CD4-positive, alpha-beta T cell treated with Interferon gamma for 1 hour (primary cell): ENCODE results near the gene ADAMTS2.

ENCODE experiments used
- DNase-seq: peaks from one replicate; pipeline ENCODE4 v3.0.0-alpha.2; 2020

Gene ADAMTS2

DNA sequence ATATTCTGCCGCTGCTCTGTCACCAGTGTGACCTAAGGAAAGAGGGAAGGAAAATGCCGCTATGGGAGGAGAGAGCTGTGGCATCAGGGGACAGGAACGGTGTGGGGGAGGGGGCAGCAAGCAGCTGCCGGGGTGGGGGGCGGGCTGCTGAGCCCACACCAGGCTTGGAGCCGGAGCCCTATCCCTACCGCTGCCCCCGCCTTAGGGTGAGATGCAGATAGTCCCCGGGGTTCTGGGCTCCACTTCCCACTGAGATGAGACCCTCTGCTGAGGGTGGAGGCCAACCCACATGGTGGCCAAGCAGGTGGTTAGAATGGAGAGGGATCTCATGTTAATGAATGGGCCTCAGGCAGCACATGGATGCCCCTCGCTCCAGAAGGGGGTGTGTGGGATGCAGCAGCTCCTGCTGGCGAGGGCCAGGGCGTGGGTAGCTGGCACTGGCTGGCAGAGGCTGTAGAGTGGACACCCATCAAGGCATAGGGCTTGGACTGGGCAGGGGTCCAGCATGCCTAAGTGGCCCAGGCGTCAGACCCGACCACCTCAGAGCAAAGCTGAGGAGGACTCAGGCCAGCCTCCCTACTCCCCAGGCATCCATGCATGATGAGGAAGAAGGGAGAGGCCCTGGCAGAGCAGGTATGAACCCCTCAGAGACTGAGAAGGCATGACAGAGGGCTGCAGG lies 153.6 kb downstream of the ADAMTS2 start:
- no peak for DNase-seq

DNA sequence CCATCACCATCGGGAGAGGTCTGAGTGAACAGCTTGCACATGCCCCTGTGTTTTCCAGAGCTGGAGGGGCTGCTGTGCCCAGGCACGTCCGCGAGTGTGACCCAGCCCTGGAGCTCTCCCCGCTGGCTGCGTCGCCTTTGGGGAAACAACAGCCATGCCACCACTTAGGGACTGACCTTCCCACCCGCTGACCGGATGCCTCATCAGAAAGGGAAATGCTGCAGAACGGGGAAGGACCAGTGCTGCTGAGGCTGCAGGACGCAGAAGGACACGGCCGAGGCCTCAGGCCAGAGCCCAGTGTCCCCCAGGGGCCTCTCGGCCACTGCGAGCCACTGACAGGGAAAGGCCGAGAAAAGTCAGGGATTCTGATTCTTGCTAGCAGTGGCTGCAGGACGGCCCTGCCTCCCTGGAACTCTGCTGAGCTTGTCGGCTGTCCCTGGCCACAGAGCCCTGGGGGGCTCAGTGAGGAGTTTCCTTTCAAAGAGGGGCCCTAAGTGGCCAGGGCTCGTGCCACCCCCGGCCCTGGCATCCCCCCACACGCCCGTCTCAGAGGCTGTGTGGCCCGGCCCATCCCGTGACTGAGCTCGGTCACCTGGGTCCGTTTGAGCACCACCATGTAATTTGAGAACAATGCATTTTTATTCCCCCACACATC lies 154.3 kb downstream of the ADAMTS2 start:
- no peak for DNase-seq

DNA sequence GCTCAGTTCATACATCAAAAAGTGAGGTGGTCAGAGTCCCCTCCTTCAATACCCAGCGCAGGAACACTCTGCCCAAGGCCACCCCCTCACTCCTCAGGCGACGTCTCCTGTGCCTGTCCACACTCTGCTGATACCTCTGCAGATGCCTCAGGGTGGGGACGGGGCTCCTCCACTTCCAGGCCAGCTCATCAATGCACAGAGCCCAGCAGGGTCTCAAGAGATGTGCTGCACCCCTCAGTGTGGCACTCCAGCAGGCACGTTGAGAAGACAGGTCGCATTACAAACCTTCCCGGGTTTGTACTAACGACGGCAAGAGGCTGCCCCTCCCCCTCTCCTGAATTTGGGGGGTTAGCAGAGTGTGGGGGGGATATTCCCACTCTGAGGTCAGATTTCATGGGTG lies 156.6 kb downstream of the ADAMTS2 start:
- no peak for DNase-seq

DNA sequence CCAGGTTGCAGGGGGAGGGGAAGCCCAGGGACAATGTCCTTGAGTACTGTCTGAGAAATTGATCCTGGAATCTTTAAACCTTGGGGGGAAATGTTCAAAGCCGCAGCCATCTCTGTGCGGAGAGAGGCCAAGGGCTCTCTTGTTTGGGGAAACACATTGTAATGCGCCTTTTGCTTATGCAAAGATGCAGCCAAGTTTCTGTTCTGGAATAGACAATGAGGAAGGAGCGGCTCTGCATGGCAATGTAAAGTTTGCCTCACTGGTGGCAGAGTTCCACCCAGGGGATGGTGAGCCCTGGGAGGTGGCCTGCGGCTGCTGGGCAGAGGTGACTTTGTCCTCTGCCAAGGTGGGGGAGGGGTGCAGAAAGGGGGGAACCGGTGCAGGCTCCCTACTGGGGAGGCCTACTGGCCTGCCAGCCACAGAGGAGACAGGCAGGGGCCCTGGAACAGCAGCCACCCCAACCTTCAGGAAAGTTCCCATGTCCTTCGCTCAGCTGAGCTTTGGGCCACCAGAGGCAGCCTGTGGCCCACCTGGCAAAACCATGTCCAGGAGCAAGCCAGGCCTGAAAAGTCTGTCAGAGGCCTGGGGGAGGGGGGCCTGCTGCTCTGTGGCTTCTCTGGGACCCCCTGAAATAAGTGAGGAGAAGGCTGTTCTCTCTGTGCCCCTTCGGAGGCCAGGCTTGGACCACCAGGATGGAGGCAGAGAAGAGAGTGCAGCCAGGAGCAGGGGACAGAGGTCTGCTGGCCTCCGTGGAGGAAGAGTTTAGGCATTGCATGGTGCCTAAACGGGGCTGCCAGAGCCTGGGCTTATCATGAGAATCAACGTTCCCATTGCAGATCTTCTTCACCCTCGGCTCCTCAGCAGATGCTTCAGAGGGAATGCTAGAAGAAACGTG lies 157.3 kb downstream of the ADAMTS2 start:
- no peak for DNase-seq

DNA sequence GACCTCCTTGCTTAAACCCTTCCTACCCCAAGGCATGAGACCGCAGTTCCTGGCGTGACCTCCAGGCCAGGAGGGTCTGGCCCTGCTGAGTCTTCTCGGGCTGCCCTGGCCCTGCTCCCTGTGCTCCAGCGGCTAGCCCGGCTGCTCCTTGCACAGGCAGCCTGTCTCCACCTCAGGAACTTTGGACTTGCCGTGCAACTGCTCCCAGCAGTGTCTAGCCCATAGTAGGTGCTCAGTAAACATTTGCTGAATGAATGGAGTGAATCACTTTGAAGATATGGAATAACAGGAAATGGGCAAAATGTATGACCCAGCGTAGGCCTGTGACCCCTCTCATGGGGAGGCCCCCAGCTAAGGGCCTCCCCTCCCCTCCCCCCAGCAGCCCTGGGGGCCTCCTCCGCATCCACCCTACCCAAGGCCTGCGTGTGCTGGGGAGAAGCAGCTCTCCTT lies 158.0 kb downstream of the ADAMTS2 start:
- no peak for DNase-seq

DNA sequence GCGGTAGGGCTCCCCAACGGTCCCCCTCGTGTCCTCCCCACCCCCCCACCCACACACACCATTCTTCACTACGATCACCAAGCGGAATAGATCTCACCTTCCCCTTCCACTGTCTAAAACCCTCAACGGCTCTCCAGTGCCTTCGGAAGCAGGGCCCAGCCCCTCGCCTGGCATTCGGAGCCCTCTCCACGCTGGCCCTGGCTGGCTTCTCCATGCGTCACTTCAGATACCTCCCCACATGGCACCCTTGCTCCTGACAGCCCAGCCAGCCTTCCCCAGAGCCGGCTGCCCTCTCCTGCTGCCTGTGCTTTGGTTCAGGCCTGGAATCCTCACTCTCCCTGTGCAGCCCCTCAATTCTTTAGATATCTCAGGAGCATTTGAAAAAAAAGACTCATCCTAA lies 158.5 kb downstream of the ADAMTS2 start:
- no peak for DNase-seq

DNA sequence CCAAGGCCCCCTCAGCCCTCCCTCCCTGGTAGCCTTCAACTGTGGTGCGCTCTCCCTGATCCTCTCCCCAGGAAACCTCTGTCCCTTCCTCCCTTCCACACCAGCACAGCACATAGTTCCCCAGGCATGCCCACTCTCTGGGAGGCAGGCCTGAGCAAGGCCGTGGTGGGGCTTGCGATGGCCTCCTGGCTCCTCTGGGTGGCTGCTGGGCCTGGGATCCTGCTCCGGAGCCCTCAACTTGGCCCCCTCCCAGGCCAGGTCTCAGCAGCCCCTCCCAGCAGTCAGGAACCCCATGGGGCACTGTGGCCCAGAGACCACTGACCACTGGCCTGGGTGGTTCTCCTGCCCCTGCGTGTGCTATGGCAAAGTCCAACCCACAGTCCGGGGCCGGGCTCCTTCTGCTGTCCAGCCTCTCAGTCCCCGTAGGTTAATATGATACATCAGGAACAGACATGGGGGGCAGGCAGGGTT lies 159.3 kb downstream of the ADAMTS2 start:
- DNase-seq: no peak

DNA sequence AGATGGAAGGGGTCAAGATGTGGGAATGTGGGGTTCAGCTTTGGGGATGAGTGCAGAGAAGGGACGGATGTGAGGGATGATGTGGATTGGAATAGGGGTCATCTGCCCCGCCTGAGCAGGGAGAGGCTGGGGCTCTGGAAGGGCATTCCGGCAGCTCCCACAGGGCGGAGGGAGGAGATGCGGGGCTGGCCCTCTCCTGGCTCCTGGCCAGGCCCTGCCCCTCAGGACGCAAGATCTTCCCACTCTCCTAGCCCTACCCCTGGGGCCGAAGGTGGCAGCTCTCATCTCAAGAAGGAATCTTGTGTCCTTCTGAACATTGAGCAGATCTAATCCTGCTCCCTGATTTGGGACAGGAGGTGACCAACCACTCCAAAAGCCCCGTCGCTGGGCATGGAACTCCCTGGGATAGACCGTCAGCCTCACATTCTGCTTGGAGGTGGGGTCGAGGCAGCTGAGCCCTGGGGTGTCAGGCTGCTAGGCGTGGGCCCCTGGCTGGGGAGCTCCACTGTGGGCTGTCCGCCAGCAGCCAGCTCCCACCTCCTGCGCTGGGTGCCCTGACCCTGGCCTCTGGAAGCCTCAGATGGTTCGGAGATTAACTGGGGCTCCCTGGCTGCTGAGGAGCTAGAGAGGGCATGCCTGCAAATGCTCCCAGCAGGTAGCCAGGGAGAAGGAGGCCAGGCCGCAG lies 159.9 kb downstream of the ADAMTS2 start:
- DNase-seq: no peak

DNA sequence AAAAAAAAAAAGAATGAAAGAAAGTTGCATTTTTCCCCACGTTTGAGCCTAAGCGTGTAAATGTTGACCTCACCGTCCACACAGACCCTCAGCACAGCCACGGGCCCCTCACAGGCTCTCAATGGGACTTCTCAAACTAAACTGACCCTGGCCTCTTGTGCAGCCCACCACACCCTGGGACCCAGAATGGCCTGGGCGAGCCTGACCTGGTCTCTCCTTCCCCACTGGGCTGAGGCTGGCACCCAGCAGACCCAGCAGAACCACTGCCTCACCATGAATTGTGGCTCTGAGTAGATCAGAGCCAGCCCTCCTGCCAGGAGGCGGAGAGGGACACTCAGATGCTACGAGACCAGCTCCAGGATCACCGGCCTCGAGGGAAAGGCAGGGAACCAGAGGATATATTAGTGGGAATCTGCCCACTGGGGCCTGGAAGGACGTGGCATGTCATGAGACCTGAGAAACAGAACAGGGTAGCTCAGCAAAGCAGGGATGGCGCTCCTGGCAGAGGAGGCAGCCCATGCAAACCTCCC lies 160.7 kb downstream of the ADAMTS2 start:
- no peak for DNase-seq

DNA sequence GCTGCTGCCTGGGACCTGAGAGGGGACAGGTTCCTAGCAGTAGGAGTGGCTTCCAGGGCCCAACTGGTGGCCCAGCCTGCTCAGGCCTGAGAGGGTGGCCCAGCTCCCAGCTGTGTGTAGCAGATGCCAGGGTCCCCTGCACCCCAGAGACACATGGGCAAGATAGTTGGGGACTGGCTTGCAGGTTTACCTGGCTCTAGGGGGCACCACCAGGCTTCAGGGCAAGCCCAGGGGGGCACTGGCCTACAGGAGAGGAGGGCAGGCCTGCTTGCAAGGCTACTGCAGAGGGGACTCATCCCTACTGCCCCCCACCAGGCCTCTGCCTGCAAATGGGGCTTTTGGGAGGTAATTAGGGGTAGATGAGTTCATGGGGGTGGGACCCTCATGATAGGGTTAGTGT lies 161.8 kb downstream of the ADAMTS2 start:
- no peak for DNase-seq

DNA sequence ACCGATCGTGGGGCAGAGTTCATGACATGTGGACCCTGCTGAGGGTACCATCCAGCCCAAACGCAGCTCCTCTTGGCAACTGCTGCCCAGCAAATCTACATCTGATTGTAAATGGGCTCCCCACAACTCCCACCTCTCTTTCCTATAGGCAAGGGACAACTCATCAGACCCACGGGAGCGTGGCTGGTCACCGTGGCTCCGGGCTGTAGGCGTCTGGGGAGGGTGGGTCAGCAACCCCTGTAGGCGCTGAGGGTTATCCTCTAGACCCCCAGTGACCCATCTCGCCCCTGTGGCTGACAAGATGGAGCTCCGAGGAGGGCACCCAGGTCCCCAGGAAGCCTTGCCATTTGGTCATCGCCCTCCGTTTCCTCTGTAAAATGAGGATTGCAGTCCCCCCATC lies 162.7 kb downstream of the ADAMTS2 start:
- DNase-seq: no peak

DNA sequence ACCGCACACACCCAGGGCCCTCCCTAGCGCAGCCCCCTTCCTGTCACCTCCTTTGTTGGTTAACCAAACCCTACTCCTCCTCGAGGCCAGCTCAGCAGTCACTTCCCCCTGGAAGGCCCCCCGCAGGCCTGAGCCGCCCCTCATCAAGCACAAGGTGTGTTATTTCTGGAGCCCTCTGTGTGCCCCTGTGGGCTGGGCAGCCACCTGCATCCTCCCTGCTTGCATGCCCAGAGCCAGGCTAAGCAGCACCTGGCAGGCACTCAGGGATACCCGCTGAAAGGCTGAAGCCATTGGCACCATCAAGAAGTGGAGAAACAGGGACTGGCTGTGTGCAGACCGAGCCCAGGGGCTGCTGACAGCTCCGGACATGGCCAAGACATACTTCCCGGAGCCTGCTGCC lies 163.3 kb downstream of the ADAMTS2 start:
- no peak for DNase-seq

DNA sequence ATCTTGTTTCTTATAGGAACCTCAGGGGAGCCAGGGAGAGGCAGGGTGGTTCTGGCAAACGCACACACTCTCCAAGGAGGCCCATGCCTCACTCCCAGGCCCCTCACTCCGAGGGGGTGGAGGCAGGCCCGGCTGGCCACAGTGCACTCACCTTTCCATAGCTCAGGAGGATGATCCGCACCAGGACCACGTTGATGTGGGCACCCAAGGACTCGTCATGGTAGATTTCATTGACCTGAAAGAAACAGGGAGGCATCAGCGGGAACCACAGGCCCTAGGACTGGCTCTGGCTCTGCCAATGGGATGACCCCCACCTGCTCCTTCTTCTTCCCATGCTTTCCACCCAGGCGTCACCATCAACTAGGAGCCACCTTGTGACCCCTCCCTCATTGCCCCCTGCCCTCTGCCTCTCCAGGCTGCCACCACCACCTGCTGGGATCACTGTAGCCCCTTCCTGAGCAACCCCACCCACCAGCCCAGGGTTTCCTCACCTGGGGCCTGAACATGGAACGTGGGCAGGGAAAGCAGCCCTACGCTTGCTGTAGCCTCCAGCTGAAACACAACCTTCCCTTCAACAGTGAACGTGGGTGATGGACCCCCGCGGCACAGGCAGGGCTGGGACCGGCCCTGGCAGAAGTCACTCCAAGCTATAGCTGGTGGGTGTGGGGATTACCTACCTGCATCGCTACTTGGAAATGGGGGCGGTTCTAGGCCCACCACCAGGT lies 164.2 kb downstream of the ADAMTS2 start:
- no peak for DNase-seq

DNA sequence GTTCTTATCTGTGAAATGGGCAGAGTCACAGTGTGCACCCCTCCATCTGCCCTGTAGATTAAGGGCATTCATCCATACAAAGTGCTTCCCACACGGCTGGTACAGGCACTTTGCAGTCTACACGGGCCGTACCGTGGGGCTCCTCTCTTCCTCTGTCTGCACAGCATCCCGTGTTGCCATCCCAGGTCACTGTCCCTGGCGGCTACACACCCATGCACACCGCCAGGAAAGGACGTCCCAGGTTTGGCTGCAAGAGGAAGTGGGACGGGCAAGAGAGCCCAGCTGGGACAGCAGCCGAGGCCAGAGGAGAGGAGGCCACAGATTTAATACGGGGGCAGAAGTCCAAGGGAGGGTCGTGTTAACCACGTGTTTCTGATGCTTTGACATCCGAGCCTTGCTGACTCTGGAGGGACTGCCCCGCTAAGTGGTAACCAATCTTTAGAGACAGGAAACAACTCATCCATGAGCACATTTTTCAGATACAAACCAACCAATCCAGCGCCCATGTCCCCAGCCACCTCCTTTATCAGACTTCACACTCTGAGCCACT lies 165.1 kb downstream of the ADAMTS2 start:
- no peak for DNase-seq

DNA sequence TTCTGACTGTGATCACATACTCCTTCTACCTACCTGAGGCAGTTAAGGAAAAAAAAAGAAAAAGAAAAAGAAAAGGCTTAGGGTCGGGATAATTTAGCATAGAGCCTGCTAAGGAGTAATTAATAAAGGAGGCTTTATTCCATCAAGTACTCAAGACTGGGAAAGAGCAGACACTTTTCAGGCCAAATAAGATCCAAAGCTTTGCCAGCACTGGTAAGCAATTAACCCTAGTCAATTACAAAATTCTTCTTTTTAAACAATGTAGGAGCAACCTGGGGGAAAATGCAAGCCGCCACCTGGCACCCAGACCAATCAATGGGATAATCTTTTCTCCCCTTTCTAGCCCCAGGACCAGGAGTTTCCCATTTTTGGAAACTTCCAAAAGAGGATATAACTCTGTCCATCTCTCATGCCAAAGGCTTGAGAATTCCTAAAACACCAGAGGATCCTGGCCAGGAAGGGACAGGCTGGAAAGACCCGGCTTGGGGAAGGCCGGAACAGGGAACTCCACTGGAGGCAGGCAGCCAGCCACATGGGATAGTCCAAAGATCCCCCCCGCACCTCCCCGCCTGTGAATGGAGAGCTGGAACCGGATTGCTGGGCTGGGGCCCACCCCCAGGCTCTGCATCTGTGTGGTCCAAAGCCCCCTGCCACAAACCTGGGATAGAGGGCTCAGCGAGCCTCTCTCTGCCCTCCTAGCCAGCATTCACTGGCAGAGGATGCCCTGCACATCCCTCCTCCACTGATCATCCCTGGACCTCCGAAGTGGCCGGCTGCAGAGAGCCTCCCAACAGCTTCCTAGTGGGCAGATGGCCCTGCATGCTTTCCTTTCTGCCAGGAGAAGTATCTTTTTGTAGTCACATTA lies 167.3 kb downstream of the ADAMTS2 start:
- no peak for DNase-seq

DNA sequence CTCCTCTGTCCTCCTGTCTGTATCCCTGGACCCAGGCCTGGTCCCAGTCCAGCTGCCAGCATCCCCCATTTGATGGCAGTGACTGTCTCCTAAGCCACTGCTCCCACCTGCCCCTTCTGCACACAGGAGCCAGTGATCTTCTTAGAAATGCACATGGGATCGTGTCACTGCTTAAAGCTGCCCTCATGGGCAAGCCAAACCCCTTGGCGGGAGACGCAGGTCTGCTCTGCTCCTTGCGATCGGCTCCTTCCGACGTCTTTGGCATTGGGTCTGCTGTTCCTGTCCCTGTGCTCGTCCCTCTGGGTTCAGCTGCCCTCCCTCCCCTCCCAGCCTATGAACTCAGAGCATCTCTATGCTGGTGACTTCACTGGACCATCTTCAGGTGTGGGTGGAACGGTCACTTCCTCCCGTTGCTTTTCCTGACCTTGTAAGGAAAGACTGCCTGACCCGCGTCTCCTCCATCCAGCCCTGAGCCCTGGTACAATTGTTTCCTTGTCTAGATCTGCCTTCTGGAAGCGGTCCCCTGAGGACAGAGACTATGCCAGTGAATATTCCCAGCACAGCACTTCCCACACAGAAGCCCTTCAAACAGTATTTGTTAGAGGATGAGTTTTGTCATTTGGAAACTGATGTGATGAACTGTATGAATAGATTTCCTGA lies 168.6 kb downstream of the ADAMTS2 start:
- DNase-seq: no peak

DNA sequence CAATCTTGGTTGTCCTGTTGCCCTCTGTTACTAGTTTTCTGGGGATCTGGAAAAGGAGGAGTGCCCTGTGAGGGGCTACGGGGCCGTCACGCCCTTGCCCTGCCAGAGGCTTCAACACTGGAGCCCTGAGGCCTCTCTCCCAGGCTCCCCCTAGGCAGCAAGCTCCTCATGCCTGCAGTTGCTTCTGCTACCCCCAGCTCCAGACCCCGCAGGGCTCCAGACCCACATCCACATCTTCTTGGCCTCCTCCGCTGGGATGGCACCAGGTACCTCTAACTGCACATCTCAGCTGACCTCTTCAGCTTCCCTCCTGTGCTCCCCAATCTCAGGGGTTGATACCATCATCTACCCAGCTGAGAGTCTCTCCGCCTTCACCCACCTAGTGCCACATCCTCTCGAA lies 169.1 kb downstream of the ADAMTS2 start:
- DNase-seq: no peak

DNA sequence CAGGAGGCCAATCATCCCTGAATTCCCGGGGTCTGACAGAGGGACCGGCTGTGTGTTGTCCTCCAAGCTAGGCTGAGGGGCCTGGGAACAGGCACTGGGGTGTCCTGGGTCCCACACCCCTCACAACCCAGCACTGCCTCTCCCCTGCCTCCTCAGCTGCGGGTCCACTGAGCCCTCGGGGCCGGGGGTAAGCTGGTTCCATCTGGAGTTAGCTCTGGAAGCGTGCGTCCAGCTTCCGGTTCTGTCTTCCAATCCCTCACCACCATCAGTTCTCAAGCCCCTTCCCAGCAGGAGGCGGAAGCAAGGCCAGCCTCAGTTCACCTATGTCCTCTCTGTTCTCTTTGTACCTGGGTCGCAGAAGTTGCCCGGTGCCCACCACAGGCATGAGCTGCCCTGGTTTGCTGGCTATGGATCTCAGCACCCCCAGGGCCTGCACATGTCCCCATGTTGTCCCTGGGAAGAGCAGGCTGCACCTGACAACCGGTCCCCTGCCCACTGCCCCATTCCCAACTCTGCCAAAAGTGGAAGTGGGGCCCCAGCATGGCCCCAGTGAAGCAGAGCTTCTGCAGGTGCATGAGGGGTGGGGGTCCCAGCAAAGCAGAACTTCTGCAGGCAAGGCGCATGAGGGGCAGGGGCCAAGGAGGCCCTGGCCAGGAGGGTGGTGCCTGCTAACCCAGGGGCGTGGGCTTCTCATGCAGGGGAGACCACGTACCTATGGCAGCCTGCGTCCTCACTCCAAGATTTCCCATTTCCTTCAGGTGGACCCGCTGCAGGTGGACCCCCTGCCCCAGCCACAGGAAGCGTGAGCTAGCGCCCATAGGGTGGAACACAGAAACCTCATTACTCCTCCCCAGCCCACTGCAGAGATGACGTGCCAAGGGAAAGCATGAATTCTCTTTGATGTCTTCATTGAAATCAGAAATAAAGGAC lies 173.2 kb downstream of the ADAMTS2 start:
- no peak for DNase-seq

DNA sequence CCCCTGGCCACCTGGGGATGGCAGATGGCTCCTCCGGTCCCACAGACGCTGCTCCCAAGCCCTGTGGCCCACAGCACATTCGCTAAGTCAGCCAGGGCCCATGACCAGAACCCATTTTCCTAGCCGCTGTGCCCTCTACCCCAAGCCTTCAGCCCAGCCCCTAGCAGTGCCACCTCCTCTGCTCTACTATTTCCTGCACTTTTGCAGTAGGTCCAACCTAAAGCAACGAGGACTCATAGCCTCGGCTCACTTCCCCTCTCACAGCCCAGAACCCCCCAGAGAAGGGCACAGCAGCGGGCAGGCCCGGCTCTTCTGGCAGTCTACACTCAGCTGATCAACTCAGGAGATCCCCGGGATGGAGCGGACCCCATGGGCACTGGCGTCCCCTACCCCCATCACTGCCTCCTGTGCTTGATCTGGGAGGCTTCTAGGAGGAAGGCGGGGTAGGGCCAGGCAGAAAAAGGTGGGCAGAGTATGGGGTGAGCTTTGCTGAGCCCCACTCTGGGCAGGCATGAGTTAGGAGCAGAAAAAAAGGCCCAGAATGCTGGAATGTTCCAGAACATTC lies 173.9 kb downstream of the ADAMTS2 start:
- DNase-seq: no peak
